Suppressor macrophage treated with lipopolysaccharide for 1 hour (primary cell): ENCODE measurements around the gene SUGT1.
"Not testable (repeated sequence)": the region's sequence is repeated elsewhere in the genome, so short reads cannot be mapped to it uniquely, and the experiment has no call there.

Source experiments
- DNase-seq, 3 donors: peaks; one replicate each; pipeline ENCODE4 v3.0.0-alpha.2; 2020 to 2022

Gene SUGT1

GRCh38 chr13:52670726-52671125, 18.1 kb downstream of the SUGT1 start:
- no peak for DNase-seq

GRCh38 chr13:52673465-52673864, 20.8 kb downstream of the SUGT1 start:
- DNase-seq, result no peak

- DNase-seq, result no peak
Measured at GRCh38 chr13:52677823-52678222, 25.2 kb downstream of the SUGT1 start.

- DNase-seq, result not testable (repeated sequence)
Measured at GRCh38 chr13:52685806-52686205, 33.2 kb downstream of the SUGT1 start.

- DNase-seq, result no peak
Measured at GRCh38 chr13:52686376-52686775, 33.7 kb downstream of the SUGT1 start.

GRCh38 chr13:52695856-52696255, 43.2 kb downstream of the SUGT1 start:
- peak in 2 of 3 donors; percentile 5 to 22 for DNase-seq

GRCh38 chr13:52696566-52696965, 43.9 kb downstream of the SUGT1 start:
- no peak for DNase-seq

- DNase-seq, result no peak
Measured at GRCh38 chr13:52701728-52702465, 49.3 kb downstream of the SUGT1 start.

- DNase-seq, result no peak
Measured at GRCh38 chr13:52703482-52703881, 50.8 kb downstream of the SUGT1 start.

- no peak for DNase-seq
Measured at GRCh38 chr13:52706081-52706480, 53.4 kb downstream of the SUGT1 start.

- peak in 1 of 3 donors; percentile 24 for DNase-seq
Measured at GRCh38 chr13:52707375-52707774, 54.7 kb downstream of the SUGT1 start.

- not testable (repeated sequence) for DNase-seq
Measured at GRCh38 chr13:52708266-52708665, 55.6 kb downstream of the SUGT1 start.

GRCh38 chr13:52711286-52711685, 58.6 kb downstream of the SUGT1 start:
- DNase-seq, result no peak

GRCh38 chr13:52712385-52712784, 59.7 kb downstream of the SUGT1 start:
- DNase-seq, result no peak

GRCh38 chr13:52713894-52714293, 61.3 kb downstream of the SUGT1 start:
- DNase-seq, result peak; percentile 78 to 85 (median 83)

- DNase-seq, result not testable (repeated sequence)
Measured at GRCh38 chr13:52720904-52721303, 68.3 kb downstream of the SUGT1 start.

GRCh38 chr13:52721356-52721755, 68.7 kb downstream of the SUGT1 start:
- DNase-seq, result not testable (repeated sequence)

GRCh38 chr13:52723181-52723580, 70.5 kb downstream of the SUGT1 start:
- no peak for DNase-seq

GRCh38 chr13:52725302-52725701, 72.7 kb downstream of the SUGT1 start:
- no peak for DNase-seq

- DNase-seq, result no peak
Measured at GRCh38 chr13:52726258-52726657, 73.6 kb downstream of the SUGT1 start.

- no peak for DNase-seq
Measured at GRCh38 chr13:52734075-52734623, 81.5 kb downstream of the SUGT1 start.

GRCh38 chr13:52736891-52737290, 84.3 kb downstream of the SUGT1 start:
- no peak for DNase-seq

GRCh38 chr13:52737451-52737850, 84.8 kb downstream of the SUGT1 start:
- no peak for DNase-seq

GRCh38 chr13:52737965-52738364, 85.3 kb downstream of the SUGT1 start:
- no peak for DNase-seq
